NB4 (cell line): ENCODE results near the gene TSPAN11.

Source experiments
- DNase-seq: peaks from one replicate; pipeline ENCODE4 v3.0.0; 2010; ENCODE audit warnings: low read depth
- H3K4me3 ChIP-seq: one replicate; pipeline ENCODE4 v1.5.1; 2011; ENCODE audit warnings: mild to moderate bottlenecking, low read depth, low read length, moderate library complexity
- MYC ChIP-seq: IDR thresholded peaks from 2 replicates; pipeline ENCODE4 v1.6.1; 2011; ENCODE audit warnings: low read depth, low read length
- POLR2A ChIP-seq: IDR thresholded peaks from 2 replicates; pipeline ENCODE4 v1.6.1; 2011; ENCODE audit warnings: mild to moderate bottlenecking; ENCODE audit not compliant: insufficient read length; ENCODE audit errors: extremely low read depth
- TF ChIP-seq, protein P1 (sequence below): IDR thresholded peaks from one replicate; pipeline ENCODE4 v1.5.1; 2012; ENCODE audit warnings: low read depth, low read length
- TF ChIP-seq, protein P2 (sequence below): IDR thresholded peaks from 2 replicates; pipeline ENCODE4 v1.6.1; 2011; ENCODE audit warnings: low read depth, low read length

The TSPAN11 gene

DNA sequence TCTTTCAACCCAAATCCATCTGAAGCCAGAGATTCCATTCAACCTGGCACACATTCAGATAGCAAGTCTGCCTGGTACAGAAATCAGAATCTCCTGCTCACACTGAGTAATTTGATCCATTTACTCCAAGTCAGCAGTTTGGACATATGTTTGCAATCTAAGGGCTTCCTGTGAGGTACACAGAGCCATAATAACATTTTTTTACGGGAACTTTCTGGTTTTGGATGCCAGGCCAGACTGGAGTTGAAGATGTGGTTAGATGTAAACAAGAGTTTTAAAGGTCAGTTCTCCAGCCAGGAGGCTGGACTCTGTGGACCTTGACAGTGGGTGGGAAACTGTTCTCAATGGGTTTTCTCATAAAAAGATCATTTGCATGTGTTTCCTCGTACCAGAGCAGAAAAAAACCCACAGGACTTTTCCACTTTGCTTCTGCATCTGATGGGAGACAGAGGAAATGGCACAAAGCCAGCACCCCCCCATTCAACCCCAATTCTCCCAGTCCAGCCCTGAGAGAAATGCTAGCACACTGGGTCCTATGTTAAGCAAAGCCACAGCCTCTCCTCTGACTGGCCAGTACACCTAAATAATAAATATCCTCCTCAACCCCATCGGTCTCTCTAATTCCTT is 17.7 kb upstream of the TSPAN11 start:
- DNase-seq, result no peak
- TF ChIP-seq POLR2A (no peak), MYC (no peak)
- TF ChIP-seq, protein P1, sequence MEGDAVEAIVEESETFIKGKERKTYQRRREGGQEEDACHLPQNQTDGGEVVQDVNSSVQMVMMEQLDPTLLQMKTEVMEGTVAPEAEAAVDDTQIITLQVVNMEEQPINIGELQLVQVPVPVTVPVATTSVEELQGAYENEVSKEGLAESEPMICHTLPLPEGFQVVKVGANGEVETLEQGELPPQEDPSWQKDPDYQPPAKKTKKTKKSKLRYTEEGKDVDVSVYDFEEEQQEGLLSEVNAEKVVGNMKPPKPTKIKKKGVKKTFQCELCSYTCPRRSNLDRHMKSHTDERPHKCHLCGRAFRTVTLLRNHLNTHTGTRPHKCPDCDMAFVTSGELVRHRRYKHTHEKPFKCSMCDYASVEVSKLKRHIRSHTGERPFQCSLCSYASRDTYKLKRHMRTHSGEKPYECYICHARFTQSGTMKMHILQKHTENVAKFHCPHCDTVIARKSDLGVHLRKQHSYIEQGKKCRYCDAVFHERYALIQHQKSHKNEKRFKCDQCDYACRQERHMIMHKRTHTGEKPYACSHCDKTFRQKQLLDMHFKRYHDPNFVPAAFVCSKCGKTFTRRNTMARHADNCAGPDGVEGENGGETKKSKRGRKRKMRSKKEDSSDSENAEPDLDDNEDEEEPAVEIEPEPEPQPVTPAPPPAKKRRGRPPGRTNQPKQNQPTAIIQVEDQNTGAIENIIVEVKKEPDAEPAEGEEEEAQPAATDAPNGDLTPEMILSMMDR, result no peak
- TF ChIP-seq, protein P2, sequence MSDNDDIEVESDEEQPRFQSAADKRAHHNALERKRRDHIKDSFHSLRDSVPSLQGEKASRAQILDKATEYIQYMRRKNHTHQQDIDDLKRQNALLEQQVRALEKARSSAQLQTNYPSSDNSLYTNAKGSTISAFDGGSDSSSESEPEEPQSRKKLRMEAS, result no peak
- no peak overlapping the region for H3K4me3 ChIP-seq

DNA sequence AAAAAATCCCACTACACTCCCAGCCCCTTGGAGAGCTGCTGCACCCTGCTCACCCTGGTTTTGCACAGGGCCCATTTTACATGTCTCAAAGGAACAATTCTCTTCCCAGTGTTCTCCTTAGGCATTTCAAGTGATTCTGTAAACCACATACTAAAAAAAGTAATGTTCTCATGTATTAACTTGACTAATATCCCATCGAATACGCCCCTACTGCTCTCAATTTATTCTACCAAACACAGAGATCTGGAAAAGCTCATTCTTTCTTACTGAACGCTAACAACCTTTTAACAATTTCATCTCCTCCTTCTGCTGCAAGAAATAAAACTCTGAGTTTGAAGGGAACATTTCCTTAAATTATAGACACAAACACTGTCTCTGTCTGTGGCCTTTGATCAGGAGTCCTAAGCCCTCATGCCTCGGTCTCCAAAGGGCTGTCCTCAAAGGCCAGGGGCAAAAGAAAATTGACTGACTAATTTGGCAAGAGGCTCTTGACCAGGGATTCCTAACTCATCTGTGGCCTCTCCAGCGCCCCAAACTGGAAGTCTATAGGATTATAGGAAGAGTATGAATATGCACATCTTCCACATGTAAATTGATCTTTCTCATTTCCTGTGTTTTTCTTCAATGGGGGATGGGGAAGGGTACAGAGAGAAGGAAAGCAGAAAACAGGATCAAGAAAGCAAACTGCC is 17.1 kb upstream of the TSPAN11 start:
- TF ChIP-seq, protein P2, result no peak
- TF ChIP-seq, protein P1, result no peak
- TF ChIP-seq POLR2A (no peak), MYC (no peak)
- no peak for DNase-seq
- no peak overlapping the region for H3K4me3 ChIP-seq

DNA sequence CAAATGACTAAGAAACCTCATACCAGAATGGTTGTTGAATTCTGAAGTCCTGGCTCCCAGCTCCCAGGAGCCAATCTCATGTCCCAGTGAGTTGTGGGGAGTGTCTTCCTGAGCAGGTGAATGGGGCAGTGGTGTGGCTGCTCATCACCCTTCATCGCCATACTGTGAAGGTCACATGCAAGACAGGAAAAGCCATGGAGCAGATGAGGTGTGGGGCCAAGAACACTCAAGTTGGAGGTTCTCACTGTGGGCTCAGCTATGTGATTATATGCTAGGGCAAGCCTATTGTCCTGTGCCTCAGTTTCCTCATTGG is 16.6 kb upstream of the TSPAN11 start:
- H3K4me3 ChIP-seq, result no peak overlapping the region
- TF ChIP-seq, protein P1, result no peak
- TF ChIP-seq, protein P2, result no peak
- DNase-seq, result no peak

DNA sequence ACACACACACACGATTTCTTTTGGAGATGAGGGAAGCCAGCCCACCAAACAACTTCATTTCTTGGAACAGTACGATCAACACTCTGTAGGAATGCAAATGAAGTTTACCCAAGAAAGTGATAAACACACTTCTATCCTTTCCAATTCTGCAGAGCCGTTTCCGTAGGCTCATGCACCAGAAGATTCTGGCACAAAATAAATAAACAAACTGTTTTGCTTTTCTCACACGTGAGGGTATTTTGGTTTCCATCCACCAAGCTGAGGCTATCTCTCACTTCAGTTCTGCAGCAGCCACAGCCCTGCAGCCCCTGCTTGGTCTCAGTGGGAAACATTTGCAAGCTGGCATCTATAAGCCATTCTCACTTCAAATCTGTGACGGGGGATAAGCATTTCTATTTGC is 15.3 kb upstream of the TSPAN11 start:
- TF ChIP-seq, protein P1, result no peak
- TF ChIP-seq, protein P2, result no peak
- no peak for TF ChIP-seq POLR2A
- no peak for TF ChIP-seq MYC
- no peak overlapping the region for H3K4me3 ChIP-seq
- no peak for DNase-seq

DNA sequence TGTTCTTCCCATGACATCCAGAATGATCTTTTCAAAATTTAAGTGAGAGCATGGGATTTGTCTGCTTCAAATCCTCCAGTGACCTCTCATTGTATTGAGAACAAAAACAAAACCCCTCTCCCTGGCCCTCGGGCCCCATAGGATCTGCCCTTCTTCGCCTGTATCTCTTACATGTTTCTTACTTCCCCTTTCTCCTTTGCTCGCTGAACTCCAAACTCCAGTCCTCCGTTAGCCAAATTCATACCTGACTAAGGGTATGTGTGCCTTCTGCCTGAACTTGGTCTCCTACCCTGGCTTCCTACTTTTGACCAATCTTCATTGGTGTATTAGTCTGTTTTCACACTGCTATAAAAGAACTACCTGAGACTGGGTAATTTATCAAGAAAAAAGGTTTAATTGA is 13.2 kb upstream of the TSPAN11 start:
- H3K4me3 ChIP-seq, result no peak overlapping the region
- no peak for TF ChIP-seq MYC
- DNase-seq, result peak; percentile 31

DNA sequence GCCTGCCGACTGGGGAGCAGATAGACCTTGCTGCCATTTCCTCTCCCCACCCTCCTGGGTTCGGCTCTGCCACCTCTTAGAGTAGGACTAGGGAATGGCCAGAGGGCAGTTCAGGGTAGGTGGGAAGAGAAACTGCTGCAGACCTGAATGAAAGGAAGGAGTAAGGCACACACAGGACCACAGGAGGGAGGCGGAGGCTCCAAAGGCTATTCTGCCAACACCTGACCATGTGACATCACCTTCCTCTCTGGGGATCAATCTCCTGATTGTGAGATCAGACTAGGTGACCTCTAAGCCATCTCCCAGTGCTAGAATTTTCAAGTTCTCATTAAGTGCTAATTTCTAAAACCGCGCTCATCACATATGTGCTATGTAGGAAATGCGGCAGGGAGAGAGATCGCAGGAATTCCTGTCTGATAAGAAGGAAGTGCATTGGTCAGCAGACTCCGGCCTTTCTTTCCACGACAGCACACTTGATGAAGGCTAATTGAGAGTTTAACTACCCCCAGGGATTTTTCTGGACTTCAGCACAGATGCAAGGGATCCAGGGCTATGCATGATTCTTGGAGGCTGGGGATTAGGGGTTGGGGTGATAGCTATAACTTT is 11.5 kb upstream of the TSPAN11 start:
- H3K4me3 ChIP-seq, result no peak overlapping the region
- no peak for DNase-seq
- no peak for TF ChIP-seq MYC
- TF ChIP-seq POLR2A, result no peak
- TF ChIP-seq, protein P1, result no peak
- TF ChIP-seq, protein P2, result no peak
